Renal pelvis (tissue), 4 donors: ENCODE results near the gene TBC1D16. TPM values are rescaled to one million over a fixed set of nuclear protein-coding genes. Genes with fewer than 3 reads are reported as not detected.
"Not testable (repeated sequence)": the region's sequence is repeated elsewhere in the genome, so short reads cannot be mapped to it uniquely, and the experiment has no call there.

Source experiments
- DNase-seq: peaks from one replicate; pipeline ENCODE4 v3.0.0-alpha.2; 2013
- polyA plus RNA-seq, 3 donors: library from polyadenylated mRNA; unstranded; fragments of 120-200 nt; gene quantifications; one replicate each; pipeline ENCODE4 v1.2.1, GENCODE V29; 2013; ENCODE audit not compliant: insufficient read length in 3 of 3

TBC1D16 gene
- polyA plus RNA-seq, 3 donors = 32.7 to 44.9 (median 36.6) TPM

GRCh38 chr17:80006339-80006720 is 29.3 kb downstream of the TBC1D16 start:
- DNase-seq = no peak

GRCh38 chr17:80005360-80006338 is 30.0 kb downstream of the TBC1D16 start:
- no peak for DNase-seq

- DNase-seq = no peak
Observed at GRCh38 chr17:80003969-80004368, 31.7 kb downstream of the TBC1D16 start.

GRCh38 chr17:80002690-80003490 is 32.8 kb downstream of the TBC1D16 start:
- no peak for DNase-seq

GRCh38 chr17:80002070-80002641 is 33.5 kb downstream of the TBC1D16 start:
- DNase-seq = no peak

- no peak for DNase-seq
Observed at GRCh38 chr17:80000981-80001775, 34.5 kb downstream of the TBC1D16 start.

- no peak for DNase-seq
Observed at GRCh38 chr17:80000136-80000535, 35.5 kb downstream of the TBC1D16 start.

GRCh38 chr17:79997011-79997660 is 38.5 kb downstream of the TBC1D16 start:
- DNase-seq = no peak

GRCh38 chr17:79996291-79996690 is 39.4 kb downstream of the TBC1D16 start:
- no peak for DNase-seq

- DNase-seq = no peak
Observed at GRCh38 chr17:79995696-79996095, 40.0 kb downstream of the TBC1D16 start.

- no peak for DNase-seq
Observed at GRCh38 chr17:79994602-79995001, 41.1 kb downstream of the TBC1D16 start.

GRCh38 chr17:79994228-79994569 is 41.5 kb downstream of the TBC1D16 start:
- DNase-seq = not testable (repeated sequence)

GRCh38 chr17:79993390-79994227 is 42.1 kb downstream of the TBC1D16 start:
- no peak for DNase-seq

GRCh38 chr17:79992649-79993389 is 42.9 kb downstream of the TBC1D16 start:
- no peak for DNase-seq

- DNase-seq = no peak
Observed at GRCh38 chr17:79991924-79992648, 43.6 kb downstream of the TBC1D16 start.

GRCh38 chr17:79991140-79991923 is 44.3 kb downstream of the TBC1D16 start:
- no peak for DNase-seq

GRCh38 chr17:79990704-79991103 is 45.0 kb downstream of the TBC1D16 start:
- DNase-seq = no peak

- DNase-seq = no peak
Observed at GRCh38 chr17:79990051-79990592, 45.5 kb downstream of the TBC1D16 start.
